Muscle layer of colon (tissue), 2 donors: ENCODE data around the gene ROS1.

Experiments
- H3K27ac ChIP-seq: one replicate; pipeline ENCODE4 v1.7.0; 2013; ENCODE audit warnings: low read depth, mild to moderate bottlenecking, low read length, moderate library complexity
- H3K27me3 ChIP-seq, 2 donors: one replicate each; pipeline ENCODE4 v1.7.0; 2013; ENCODE audit warnings: low read length in 2 of 2, mild to moderate bottlenecking in 2 of 2; ENCODE audit not compliant: insufficient read depth in 2 of 2, control insufficient read depth in 1 of 2
- H3K36me3 ChIP-seq: one replicate; pipeline ENCODE4 v1.7.0; 2013; ENCODE audit warnings: mild to moderate bottlenecking, low read length; ENCODE audit not compliant: insufficient read depth
- H3K4me1 ChIP-seq: one replicate; pipeline ENCODE4 v1.7.0; 2013; ENCODE audit warnings: mild to moderate bottlenecking, low read length; ENCODE audit not compliant: insufficient read depth
- H3K4me3 ChIP-seq, 2 donors: one replicate each; pipeline ENCODE4 v1.7.0; 2013; ENCODE audit warnings: low read length in 2 of 2, low read depth in 1 of 2, mild to moderate bottlenecking in 1 of 2, moderate library complexity in 1 of 2
- H3K9ac ChIP-seq: one replicate; pipeline ENCODE4 v1.7.0; 2013; ENCODE audit warnings: low read length
- H3K9me3 ChIP-seq: one replicate; pipeline ENCODE4 v1.7.0; 2013; ENCODE audit warnings: mild to moderate bottlenecking, low read length
- donor health status: abdominal sarcoma.
- donor health status: Adenocarcinoma of cecum.

The ROS1 gene

DNA sequence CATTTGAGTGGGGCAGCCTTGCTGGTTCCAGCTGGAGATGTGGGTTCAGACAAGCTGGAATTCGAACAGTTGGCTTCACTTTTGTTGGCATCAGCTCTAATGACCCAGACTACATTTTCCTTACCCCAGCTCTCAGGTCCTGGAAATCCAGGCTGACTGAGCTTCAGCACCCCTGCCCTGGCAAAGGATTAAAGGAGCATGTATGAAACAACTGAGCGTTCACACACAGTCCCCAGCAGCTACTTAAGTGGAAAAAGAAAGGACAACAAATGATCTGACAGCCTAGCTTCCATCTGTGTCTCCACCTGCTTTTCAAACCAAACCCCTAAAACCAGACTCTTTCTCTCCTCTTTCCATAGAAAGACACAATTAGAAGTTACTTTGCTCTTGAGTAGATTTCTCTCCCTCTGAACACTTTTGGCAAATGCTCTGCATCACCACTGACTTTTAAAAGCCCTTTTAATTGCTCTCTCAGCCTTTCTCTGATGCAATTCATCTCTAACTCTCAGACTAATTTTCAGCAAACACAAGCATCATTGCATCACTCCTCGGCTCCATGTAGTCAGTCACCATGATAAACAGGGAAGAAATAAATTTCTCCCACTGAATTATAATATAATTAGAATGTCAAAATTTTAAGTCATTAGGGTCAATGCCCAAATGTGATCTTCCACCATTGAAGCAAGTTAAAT lies 28.1 kb downstream of the ROS1 start:
- Histone ChIP-seq H3K27ac (no peak overlapping the region), H3K27me3 (no peaks in the 10 kb centered on the region), H3K4me3 (no peak overlapping the region), H3K9me3 (no peaks in the 10 kb centered on the region), H3K9ac (no peak overlapping the region), H3K4me1 (no peaks in the 10 kb centered on the region), H3K36me3 (no peaks in the 10 kb centered on the region)

DNA sequence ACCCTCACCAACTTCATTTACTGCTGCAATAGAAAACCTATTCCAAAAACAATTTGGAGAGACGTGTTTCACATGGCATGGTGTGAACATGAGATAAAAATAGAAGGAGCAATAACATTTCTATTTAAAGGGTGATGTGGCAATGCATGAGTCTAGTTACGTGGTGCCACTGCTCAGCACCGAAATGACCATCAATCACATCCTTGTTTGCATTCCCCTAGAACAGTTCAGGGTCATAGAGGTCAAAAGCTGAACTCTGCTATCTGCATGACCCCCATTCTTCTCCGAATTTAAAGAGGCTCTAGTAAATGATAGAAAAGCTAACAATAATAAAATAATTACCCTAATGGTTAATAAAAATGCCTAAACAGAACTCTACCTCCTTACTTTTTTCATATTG lies 29.5 kb downstream of the ROS1 start:
- Histone ChIP-seq H3K4me1 (no peaks in the 10 kb centered on the region), H3K27ac (no peak overlapping the region), H3K36me3 (no peaks in the 10 kb centered on the region), H3K9me3 (no peaks in the 10 kb centered on the region), H3K4me3 (no peak overlapping the region), H3K9ac (no peak overlapping the region), H3K27me3 (no peaks in the 10 kb centered on the region)

DNA sequence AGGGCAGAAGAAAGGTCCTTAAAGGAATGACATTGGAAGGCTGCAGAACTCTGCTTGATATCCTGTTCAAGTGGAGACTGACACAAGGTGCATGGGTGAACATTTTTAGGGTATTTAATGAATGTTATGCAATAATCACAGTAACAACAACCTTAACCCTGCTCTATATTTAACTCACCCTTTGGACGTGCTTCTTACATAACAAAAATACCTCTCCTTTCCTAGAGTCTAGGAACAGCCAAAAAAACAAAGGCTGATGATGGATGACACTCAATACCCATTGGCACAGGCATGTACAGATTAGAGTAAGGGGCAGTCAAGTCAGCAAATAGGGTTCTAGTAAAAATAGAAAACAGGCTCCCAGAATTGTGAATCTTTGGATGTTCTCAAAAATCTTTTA lies 30.6 kb downstream of the ROS1 start:
- Histone ChIP-seq H3K27ac (no peak overlapping the region), H3K4me1 (no peaks in the 10 kb centered on the region), H3K27me3 (no peaks in the 10 kb centered on the region), H3K36me3 (no peaks in the 10 kb centered on the region), H3K9me3 (no peaks in the 10 kb centered on the region), H3K9ac (no peak overlapping the region), H3K4me3 (no peak overlapping the region)

DNA sequence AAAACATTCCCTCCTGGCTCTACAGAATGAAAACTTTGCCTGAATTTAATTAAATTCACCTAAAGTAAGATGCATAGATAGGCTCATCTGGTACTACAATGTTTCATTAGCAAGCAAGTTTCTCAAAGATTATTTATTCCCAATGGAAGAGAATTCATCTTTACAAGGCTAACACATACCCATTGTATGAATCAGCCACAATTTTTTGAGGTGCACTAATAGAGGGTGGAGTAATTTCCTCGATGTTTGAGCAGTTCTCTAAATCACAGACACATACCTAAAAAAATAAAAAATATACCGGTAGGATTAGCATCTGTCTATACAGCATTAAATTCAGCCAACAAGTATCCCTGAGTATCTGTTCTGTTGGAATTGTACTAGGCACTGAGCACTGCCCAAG lies 32.7 kb downstream of the ROS1 start:
- no peaks in the 10 kb centered on the region for H3K4me1 ChIP-seq
- no peak overlapping the region for H3K27ac ChIP-seq
- no peaks in the 10 kb centered on the region for H3K36me3 ChIP-seq
- H3K9ac ChIP-seq = no peak overlapping the region
- no peaks in the 10 kb centered on the region for H3K27me3 ChIP-seq
- no peaks in the 10 kb centered on the region for H3K9me3 ChIP-seq
- no peak overlapping the region for H3K4me3 ChIP-seq

GRCh38 chr6:117391874-117392583 lies 33.7 kb downstream of the ROS1 start:
- no peaks in the 10 kb centered on the region for H3K36me3 ChIP-seq
- H3K9me3 ChIP-seq = no peaks in the 10 kb centered on the region
- H3K4me3 ChIP-seq = no peak overlapping the region
- no peak overlapping the region for H3K9ac ChIP-seq
- H3K27me3 ChIP-seq = no peaks in the 10 kb centered on the region
- no peak overlapping the region for H3K27ac ChIP-seq
- H3K4me1 ChIP-seq = no peaks in the 10 kb centered on the region

DNA sequence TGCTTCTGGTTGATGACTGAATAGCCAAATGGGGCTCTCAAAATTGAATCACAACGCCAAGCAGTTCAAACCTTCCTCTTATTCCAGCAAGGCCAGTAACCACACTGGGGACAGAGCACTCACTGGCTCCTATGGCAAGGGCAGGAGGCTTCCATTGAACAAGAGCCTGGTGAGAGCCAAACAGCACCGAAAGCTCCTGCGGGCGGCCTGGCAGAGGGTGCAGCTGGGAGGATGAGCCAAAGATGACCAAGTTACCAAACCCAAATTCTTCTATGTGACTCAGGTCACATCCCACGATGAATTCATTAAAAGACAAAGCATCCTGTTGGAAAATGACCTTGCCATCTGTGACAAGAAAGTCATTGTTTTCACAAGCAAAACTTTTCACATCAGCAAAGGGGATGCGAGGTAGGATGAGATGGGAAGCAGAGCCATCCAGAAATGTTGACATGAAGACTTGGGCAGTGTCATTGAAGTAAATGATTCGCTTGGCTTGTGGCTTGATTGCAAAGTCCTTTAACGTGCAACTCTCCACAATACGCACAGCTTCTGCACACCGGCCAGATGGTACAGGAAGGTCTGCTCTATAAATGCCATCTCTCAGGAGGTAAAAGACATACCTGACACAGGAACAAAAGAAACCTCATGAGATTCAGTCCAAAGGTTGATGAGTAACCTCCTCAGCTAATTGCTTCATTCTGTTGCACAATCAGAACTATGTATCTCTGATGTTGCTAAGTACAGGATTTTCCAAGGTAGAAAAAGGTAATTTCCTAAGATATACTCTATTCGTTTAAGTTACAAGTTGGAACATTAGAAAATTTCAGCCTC lies 36.3 kb downstream of the ROS1 start:
- no peak overlapping the region for H3K4me3 ChIP-seq
- H3K27me3 ChIP-seq = no peaks in the 10 kb centered on the region
- no peaks in the 10 kb centered on the region for H3K36me3 ChIP-seq
- no peaks in the 10 kb centered on the region for H3K9me3 ChIP-seq
- no peak overlapping the region for H3K27ac ChIP-seq
- no peak overlapping the region for H3K9ac ChIP-seq
- no peaks in the 10 kb centered on the region for H3K4me1 ChIP-seq

DNA sequence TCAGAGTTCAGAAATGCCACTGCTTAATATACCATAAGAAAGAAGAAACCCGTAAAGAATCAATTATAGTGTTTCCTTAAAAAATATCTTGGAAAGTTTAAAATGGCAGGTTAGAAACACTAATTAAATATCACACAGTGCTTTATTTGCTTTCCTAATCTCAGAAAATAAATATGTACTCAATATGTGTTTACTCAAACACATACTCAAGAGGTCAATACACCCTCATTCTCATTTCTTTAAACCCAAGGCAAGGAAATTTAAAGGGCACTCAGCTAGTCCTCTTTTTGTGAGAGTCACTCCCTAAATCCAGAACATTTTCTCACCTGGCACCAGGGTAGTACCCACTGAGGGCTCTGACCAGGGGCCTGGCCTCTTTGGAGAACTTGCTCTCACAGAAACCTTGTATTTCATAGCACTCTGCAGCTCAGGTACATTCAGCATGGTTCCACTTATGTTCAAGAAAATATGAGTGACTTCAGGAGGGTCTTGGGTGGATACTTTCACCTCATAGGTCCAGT lies 38.2 kb downstream of the ROS1 start:
- no peaks in the 10 kb centered on the region for H3K36me3 ChIP-seq
- no peak overlapping the region for H3K4me3 ChIP-seq
- H3K9me3 ChIP-seq = no peaks in the 10 kb centered on the region
- H3K27ac ChIP-seq = no peak overlapping the region
- no peak overlapping the region for H3K9ac ChIP-seq
- no peaks in the 10 kb centered on the region for H3K4me1 ChIP-seq
- no peaks in the 10 kb centered on the region for H3K27me3 ChIP-seq

DNA sequence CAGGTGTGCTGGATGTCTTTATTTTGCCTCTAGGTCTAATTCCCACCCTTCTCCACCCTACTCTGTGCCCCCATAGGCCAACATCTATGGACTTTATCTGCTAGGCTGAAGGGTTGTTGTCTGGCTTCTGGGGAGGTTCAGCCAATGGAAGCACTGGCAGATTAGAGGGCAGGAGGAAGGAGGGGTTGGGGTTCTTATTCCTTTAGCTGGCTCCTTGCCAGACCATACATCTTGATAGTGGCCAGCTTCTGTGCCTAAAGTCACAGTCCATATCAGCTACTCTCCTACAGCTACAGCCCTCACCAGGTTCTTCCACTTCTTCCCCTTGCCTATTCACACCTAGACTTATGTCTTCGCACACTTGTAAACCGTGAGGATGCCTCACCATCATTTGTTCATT lies 41.1 kb downstream of the ROS1 start:
- Histone ChIP-seq H3K36me3 (no peaks in the 10 kb centered on the region), H3K4me3 (no peak overlapping the region), H3K27ac (no peak overlapping the region), H3K27me3 (no peaks in the 10 kb centered on the region), H3K9me3 (no peaks in the 10 kb centered on the region), H3K9ac (no peak overlapping the region), H3K4me1 (no peaks in the 10 kb centered on the region)

DNA sequence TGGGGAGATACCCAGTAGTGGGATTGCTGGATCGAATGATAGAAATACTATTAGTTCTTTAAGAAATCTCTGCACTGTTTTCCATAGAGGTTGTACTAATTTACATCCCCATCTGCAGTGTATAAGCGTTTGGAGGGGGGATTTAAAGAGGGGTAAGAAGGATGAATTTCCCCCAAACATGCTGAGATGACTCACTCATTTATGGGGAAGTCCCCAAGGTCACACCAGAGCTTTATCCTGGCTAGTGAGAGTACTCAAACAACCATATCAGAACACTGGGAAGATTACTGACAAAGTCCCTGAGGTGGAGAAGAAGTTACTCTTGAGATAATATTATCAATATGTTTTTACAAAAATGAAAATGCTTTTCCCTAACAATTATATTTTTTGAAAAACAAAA lies 44.0 kb downstream of the ROS1 start:
- H3K27ac ChIP-seq = no peak overlapping the region
- H3K4me3 ChIP-seq = no peak overlapping the region
- H3K27me3 ChIP-seq = no peaks in the 10 kb centered on the region
- no peaks in the 10 kb centered on the region for H3K4me1 ChIP-seq
- no peak overlapping the region for H3K9ac ChIP-seq
- H3K9me3 ChIP-seq = no peaks in the 10 kb centered on the region
- no peaks in the 10 kb centered on the region for H3K36me3 ChIP-seq

GRCh38 chr6:117380298-117380697 lies 45.4 kb downstream of the ROS1 start:
- Histone ChIP-seq H3K4me3 (no peak overlapping the region), H3K9ac (no peak overlapping the region), H3K4me1 (no peaks in the 10 kb centered on the region), H3K9me3 (no peaks in the 10 kb centered on the region), H3K27ac (no peak overlapping the region), H3K36me3 (no peaks in the 10 kb centered on the region), H3K27me3 (no peaks in the 10 kb centered on the region)

- peaks cover 4% of the 10 kb centered on the region for H3K9me3 ChIP-seq
- no peak overlapping the region for H3K27ac ChIP-seq
- no peaks in the 10 kb centered on the region for H3K27me3 ChIP-seq
- no peaks in the 10 kb centered on the region for H3K36me3 ChIP-seq
- H3K9ac ChIP-seq = no peak overlapping the region
- H3K4me3 ChIP-seq = no peak overlapping the region
- H3K4me1 ChIP-seq = no peaks in the 10 kb centered on the region
These were observed 50.3 kb downstream of the ROS1 start for GRCh38 chr6:117375446-117375845.
